DOHH2 (cell line): ENCODE measurements around the gene CA14.

Experiments
- H3F3A ChIP-seq: fragments of 200-600 bp; sonication (generic), shearing (Covaris generic); 2 replicates; pipeline ENCODE4 v1.6.0; 2016; ENCODE audit warnings: antibody characterized with exemption, mild to moderate bottlenecking; ENCODE audit not compliant: control insufficient read depth, insufficient read depth
- H3K27ac ChIP-seq: fragments of 200-600 bp; sonication (generic); 2 replicates; pipeline ENCODE4 v1.5.1; 2014; ENCODE audit warnings: low read depth, mild to moderate bottlenecking, low read length, moderate library complexity
- H3K27me3 ChIP-seq: fragments of 200-600 bp; sonication (generic); 2 replicates; pipeline ENCODE4 v1.6.1; 2014; ENCODE audit warnings: mild to moderate bottlenecking, low read length, mixed read lengths; ENCODE audit not compliant: control insufficient read depth
- H3K36me3 ChIP-seq: fragments of 200-600 bp; sonication (generic); 2 replicates; pipeline ENCODE4 v1.6.1; 2014; ENCODE audit warnings: mild to moderate bottlenecking, low read length, moderate library complexity, mixed read lengths; ENCODE audit not compliant: control insufficient read depth
- H3K4me1 ChIP-seq: fragments of 200-600 bp; sonication (generic); 2 replicates; pipeline ENCODE4 v1.6.1; 2014; ENCODE audit warnings: mild to moderate bottlenecking, low read length, mixed read lengths; ENCODE audit not compliant: control insufficient read depth
- H3K4me2 ChIP-seq: fragments of 200-600 bp; sonication (generic); 2 replicates; pipeline ENCODE4 v1.6.0; 2014; ENCODE audit warnings: mild to moderate bottlenecking, low read length, moderate library complexity
- H3K4me3 ChIP-seq: fragments of 200-600 bp; sonication (generic); 2 replicates; pipeline ENCODE4 v1.5.1; 2014; ENCODE audit warnings: mild to moderate bottlenecking, low read length, mixed read lengths
- H3K79me2 ChIP-seq: fragments of 200-600 bp; sonication (generic); 2 replicates; pipeline ENCODE4 v1.6.1; 2014; ENCODE audit warnings: mild to moderate bottlenecking, low read length, mixed read lengths; ENCODE audit not compliant: control insufficient read depth
- H3K9me2 ChIP-seq: fragments of 200-600 bp; sonication (generic); replicated peaks from 2 replicates; pipeline ENCODE4 v1.6.1; 2014; ENCODE audit warnings: mild to moderate bottlenecking, low read length, mixed read lengths; ENCODE audit not compliant: control insufficient read depth
- H3K9me3 ChIP-seq: fragments of 200-600 bp; sonication (generic); 2 replicates; pipeline ENCODE4 v1.6.1; 2014; ENCODE audit warnings: antibody characterized with exemption, low read length, mixed read lengths; ENCODE audit not compliant: control insufficient read depth, insufficient read depth
- H4K20me1 ChIP-seq: fragments of 200-600 bp; sonication (generic); 2 replicates; pipeline ENCODE4 v1.6.0; 2014; ENCODE audit warnings: low read depth, mild to moderate bottlenecking, antibody characterized with exemption, low read length, moderate library complexity; ENCODE audit not compliant: control insufficient read depth, insufficient read depth
- CTCF ChIP-seq: fragments of 200-600 bp; sonication (generic); IDR thresholded peaks from one replicate; pipeline ENCODE4 v1.5.1; 2014; ENCODE audit warnings: antibody characterized with exemption, mild to moderate bottlenecking, low read depth, low read length; ENCODE audit not compliant: poor library complexity, severe bottlenecking
- EZH2phosphoT487 ChIP-seq: fragments of 200-600 bp; sonication (generic); IDR thresholded peaks from 2 replicates; pipeline ENCODE4 v1.6.1; 2017; ENCODE audit warnings: borderline replicate concordance, mild to moderate bottlenecking, antibody characterized with exemption, low read length, moderate library complexity, mixed read lengths

CA14 gene

GRCh38 chr1:150268340-150268704 is 10.7 kb downstream of the CA14 start:
- H3K27ac ChIP-seq = peak overlapping the region; percentile 52
- no peaks in the 10 kb centered on the region for H3K9me2 ChIP-seq
- H3F3A ChIP-seq = peaks cover under 1% of the 10 kb centered on the region
- H3K27me3 ChIP-seq = no peaks in the 10 kb centered on the region
- TF ChIP-seq EZH2phosphoT487 (no peak), CTCF (no peak)
- peaks cover 28% of the 10 kb centered on the region for H3K79me2 ChIP-seq
- H3K4me2 ChIP-seq = peak overlapping the region; percentile 77
- no peaks in the 10 kb centered on the region for H3K9me3 ChIP-seq
- peaks cover 42% of the 10 kb centered on the region for H3K4me1 ChIP-seq
- H3K36me3 ChIP-seq = peaks cover 37% of the 10 kb centered on the region
- H4K20me1 ChIP-seq = peaks cover 4% of the 10 kb centered on the region; the same call in 1 of the 2 replicates
- peak overlapping the region; percentile 83 for H3K4me3 ChIP-seq

- Histone ChIP-seq H3K79me2 (peaks cover 28% of the 10 kb centered on the region), H3K9me3 (no peaks in the 10 kb centered on the region), H3K36me3 (peaks cover 37% of the 10 kb centered on the region), H3K27ac (peak within 1 kb of the TSS; percentile 52), H3F3A (no peaks in the 10 kb centered on the region), H3K27me3 (no peaks in the 10 kb centered on the region), H3K9me2 (no peaks in the 10 kb centered on the region), H4K20me1 (peaks cover 4% of the 10 kb centered on the region; the same call in 1 of the 2 replicates), H3K4me1 (peaks cover 42% of the 10 kb centered on the region), H3K4me3 (peak within 1 kb of the TSS; percentile 83), H3K4me2 (peak within 1 kb of the TSS; percentile 77)
- no peak for TF ChIP-seq CTCF
- no peak for TF ChIP-seq EZH2phosphoT487
These were observed 11.3 kb downstream of the CA14 start, which contains the start of gene APH1A for GRCh38 chr1:150268705-150269403. TSS of gene APH1A (minus strand) at chr1:150269016. CDS start at chr1:150268810, 206 bp downstream.

GRCh38 chr1:150269451-150269850 is 11.9 kb downstream of the CA14 start:
- peak overlapping the region; percentile 83 for H3K4me3 ChIP-seq
- peak overlapping the region; percentile 77 for H3K4me2 ChIP-seq
- peaks cover 35% of the 10 kb centered on the region for H3K36me3 ChIP-seq
- no peaks in the 10 kb centered on the region for H3F3A ChIP-seq
- H3K27me3 ChIP-seq = no peaks in the 10 kb centered on the region
- peaks cover 28% of the 10 kb centered on the region for H3K79me2 ChIP-seq
- TF ChIP-seq CTCF = no peak
- no peak for TF ChIP-seq EZH2phosphoT487
- peaks cover 4% of the 10 kb centered on the region; the same call in 1 of the 2 replicates for H4K20me1 ChIP-seq
- H3K4me1 ChIP-seq = peaks cover 42% of the 10 kb centered on the region
- H3K9me3 ChIP-seq = no peaks in the 10 kb centered on the region
- peak overlapping the region; percentile 52 for H3K27ac ChIP-seq
- H3K9me2 ChIP-seq = no peaks in the 10 kb centered on the region
